Measurements from ENCODE around the gene NSUN3. TPM values are rescaled to one million over a fixed set of nuclear protein-coding genes. Genes with fewer than 3 reads are reported as not detected.

The NSUN3 gene
- total and polyA plus RNA-seq, 2 of the 4 experiments (the other 2 are of a cell fraction) = 4.9 to 6.8 TPM

DNA sequence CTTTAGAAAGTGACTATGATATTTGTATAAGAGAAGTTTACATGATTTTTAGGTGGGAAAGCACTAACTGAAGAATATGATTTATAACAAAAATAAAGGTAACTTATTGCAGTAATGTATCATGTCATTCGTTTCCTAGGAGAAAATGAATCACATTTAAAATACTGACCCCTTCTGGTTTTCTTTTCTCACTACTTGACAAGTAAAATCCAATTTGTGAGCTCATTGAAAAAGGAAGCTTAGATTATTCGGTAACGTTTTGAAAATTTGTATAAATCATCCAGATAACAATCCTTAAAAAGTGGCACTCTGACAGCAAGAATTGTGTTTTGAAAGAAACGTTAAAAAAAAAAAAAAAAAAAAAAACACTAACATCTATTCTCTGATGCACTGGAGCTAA lies 39.0 kb downstream of the NSUN3 start:
- DNase-seq = peak; percentile 15
- CTCF ChIA-PET = interaction anchor here (0.6 to 0.7 kb wide), 2 partner anchors 11 to 13 kb away, joined by 3 read pairs; no protein-coding TSS in a partner anchor
- Histone ChIP-seq H3K27ac (ENCODE audit: insufficient read depth, low read length) (no peak overlapping the region), H4K91ac (ENCODE audit: insufficient read depth, low read depth, low read length) (no peak overlapping the region), H3K14ac (replicated peaks; ENCODE audit: low read depth, low read length) (no peak overlapping the region), H4K5ac (ENCODE audit: low read depth, low read length) (no peak overlapping the region), H3K9me1 (ENCODE audit: insufficient read depth, low read length) (no peaks in the 10 kb centered on the region), H3K56ac (ENCODE audit: extremely low read depth, insufficient read depth, low read length) (no peak overlapping the region), H2BK5ac (ENCODE audit: low read depth, low read length, poor library complexity, severe bottlenecking) (no peak overlapping the region), H3K18ac (ENCODE audit: low read depth, low read length) (no peak overlapping the region), H3K4me3 (ENCODE audit: insufficient read depth, low read depth, low read length) (no peak overlapping the region), H3K9me3 (ENCODE audit: control insufficient read depth, insufficient read depth, low read length) (no peaks in the 10 kb centered on the region), H2BK15ac (ENCODE audit: low read depth, low read length) (no peak overlapping the region), H2AK5ac (ENCODE audit: low read depth, low read length) (no peak overlapping the region), H3K79me1 (ENCODE audit: low read depth in 1 of 2, low read length in 2 of 2) (no peaks in the 10 kb centered on the region), H3K23ac (ENCODE audit: low read depth, low read length) (no peak overlapping the region), H2BK120ac (ENCODE audit: low read depth, low read length) (no peak overlapping the region), H3K4me2 (ENCODE audit: low read depth, low read length) (no peak overlapping the region), H2AFZ (replicated peaks; ENCODE audit: low read length, poor library complexity) (no peak overlapping the region), H3K4me1 (ENCODE audit: control insufficient read depth, insufficient read depth, low read length) (no peaks in the 10 kb centered on the region), H2AK9ac (replicated peaks; ENCODE audit: low read depth, low read length, poor library complexity) (no peak overlapping the region), H2BK20ac (ENCODE audit: low read depth, low read length) (no peak overlapping the region), H3K27me3 (ENCODE audit: control insufficient read depth, insufficient read depth, low read length) (no peaks in the 10 kb centered on the region), H3K36me3 (ENCODE audit: control insufficient read depth, insufficient read depth, low read length) (peaks cover 7% of the 10 kb centered on the region), H4K8ac (ENCODE audit: low read depth in 2 of 2, low read length in 2 of 2) (no peak overlapping the region), H4K20me1 (ENCODE audit: insufficient read depth, low read length) (no peaks in the 10 kb centered on the region), H3K9ac (ENCODE audit: low read depth, low read length) (no peak overlapping the region), H3K4ac (ENCODE audit: low read depth, low read length) (no peak overlapping the region)
- WGBS, 2 experiments (ENCODE audit: extremely low coverage in 2 of 2, insufficient read length in 1 of 2) = no CpG with 5 or more reads among the region's 4 CpGs
- POLR2A ChIA-PET (ENCODE audit: unreplicated experiment) = no interaction called here
- ATAC-seq (ENCODE audit: low read depth) = no peak
- in situ Hi-C loops (cut with MboI; ENCODE audit: low sequenced_read_pairs) = no loop called here
- intact Hi-C loops (cut with micrococcal nuclease) = no loop called here
- BruUV-seq (replicated peaks) = no TSS peak
- dilution Hi-C loops (cut with HindIII; ENCODE audit: low sequenced_read_pairs, unreplicated experiment) = no loop called here
- TF ChIP-seq RCOR1 (IDR thresholded peaks at IDR 0.05; ENCODE audit: insufficient replicate concordance, low read length) (no peak), FOS (IDR thresholded peaks at IDR 0.05; ENCODE audit: low read depth, low read length) (no peak), MAZ (IDR thresholded peaks at IDR 0.05; ENCODE audit: borderline replicate concordance, low read depth, low read length) (no peak), BHLHE40 (IDR thresholded peaks at IDR 0.05; ENCODE audit: low read depth, low read length) (no peak)
- TF ChIP-seq, protein P1, sequence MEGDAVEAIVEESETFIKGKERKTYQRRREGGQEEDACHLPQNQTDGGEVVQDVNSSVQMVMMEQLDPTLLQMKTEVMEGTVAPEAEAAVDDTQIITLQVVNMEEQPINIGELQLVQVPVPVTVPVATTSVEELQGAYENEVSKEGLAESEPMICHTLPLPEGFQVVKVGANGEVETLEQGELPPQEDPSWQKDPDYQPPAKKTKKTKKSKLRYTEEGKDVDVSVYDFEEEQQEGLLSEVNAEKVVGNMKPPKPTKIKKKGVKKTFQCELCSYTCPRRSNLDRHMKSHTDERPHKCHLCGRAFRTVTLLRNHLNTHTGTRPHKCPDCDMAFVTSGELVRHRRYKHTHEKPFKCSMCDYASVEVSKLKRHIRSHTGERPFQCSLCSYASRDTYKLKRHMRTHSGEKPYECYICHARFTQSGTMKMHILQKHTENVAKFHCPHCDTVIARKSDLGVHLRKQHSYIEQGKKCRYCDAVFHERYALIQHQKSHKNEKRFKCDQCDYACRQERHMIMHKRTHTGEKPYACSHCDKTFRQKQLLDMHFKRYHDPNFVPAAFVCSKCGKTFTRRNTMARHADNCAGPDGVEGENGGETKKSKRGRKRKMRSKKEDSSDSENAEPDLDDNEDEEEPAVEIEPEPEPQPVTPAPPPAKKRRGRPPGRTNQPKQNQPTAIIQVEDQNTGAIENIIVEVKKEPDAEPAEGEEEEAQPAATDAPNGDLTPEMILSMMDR (conservative IDR thresholded peaks at IDR 0.05; ENCODE audit: low read depth, low read length) = peak; percentile 31; the same call in 1 of the 2 replicates
